Measurements from ENCODE around the gene SMARCB1. TPM values are rescaled to one million over a fixed set of nuclear protein-coding genes. Genes with fewer than 3 reads are reported as not detected.
A peak's percentile ranks its signal among the peaks of the same experiment; 100 is the strongest.
"Not testable (repeated sequence)": the region's sequence is repeated elsewhere in the genome, so short reads cannot be mapped to it uniquely, and the experiment has no call there.

Gene SMARCB1
- total RNA-seq, 1 donor from 2014 or later, result 52.0 TPM

GRCh38 chr22:23862103-23862502 is 75.3 kb downstream of the SMARCB1 start:
- no peaks in the 10 kb centered on the region for H3K27me3 ChIP-seq (ENCODE audit: low read depth)
- H3K36me3 ChIP-seq, result peaks cover 7% of the 10 kb centered on the region
- intact Hi-C loops (cut with micrococcal nuclease), result no loop called here
- H3K4me3 ChIP-seq, result no peak overlapping the region
- DNase-seq, result no peak
- no peak overlapping the region for H3K27ac ChIP-seq (replicated peaks)
- TF ChIP-seq CTCF (IDR thresholded peaks at IDR 0.05; ENCODE audit: borderline replicate concordance), result peak; percentile 58
- peaks cover 38% of the 10 kb centered on the region for H3K4me1 ChIP-seq
- H3K9me3 ChIP-seq (replicated peaks), result no peaks in the 10 kb centered on the region

- DNase-seq; H3K9me3 ChIP-seq (replicated peaks); intact Hi-C loops (cut with micrococcal nuclease); H3K4me3 ChIP-seq; H3K27me3 ChIP-seq (ENCODE audit: low read depth): not testable (repeated sequence)
- H3K4me1 ChIP-seq, result peaks cover 16% of the 10 kb centered on the region
- peaks cover 30% of the 10 kb centered on the region for H3K36me3 ChIP-seq
- peak overlapping the region; percentile 65 for H3K27ac ChIP-seq (replicated peaks)
Observed at GRCh38 chr22:23864499-23865154, 77.9 kb downstream of the SMARCB1 start.

- DNase-seq, result no peak
- Histone ChIP-seq H3K4me1 (peaks cover 16% of the 10 kb centered on the region), H3K4me3 (no peak overlapping the region), H3K27ac (replicated peaks) (no peak overlapping the region), H3K27me3 (ENCODE audit: low read depth) (no peaks in the 10 kb centered on the region), H3K36me3 (peaks cover 38% of the 10 kb centered on the region), H3K9me3 (replicated peaks) (no peaks in the 10 kb centered on the region)
- no peak for TF ChIP-seq CTCF (IDR thresholded peaks at IDR 0.05; ENCODE audit: borderline replicate concordance)
- intact Hi-C loops (cut with micrococcal nuclease), result no loop called here
Observed at GRCh38 chr22:23868580-23868979, 81.8 kb downstream of the SMARCB1 start.

- peaks cover 50% of the 10 kb centered on the region for H3K36me3 ChIP-seq
- no peak for DNase-seq
- no peak for TF ChIP-seq CTCF (IDR thresholded peaks at IDR 0.05; ENCODE audit: borderline replicate concordance)
Observed at GRCh38 chr22:23874871-23875270, 88.1 kb downstream of the SMARCB1 start.

DNA sequence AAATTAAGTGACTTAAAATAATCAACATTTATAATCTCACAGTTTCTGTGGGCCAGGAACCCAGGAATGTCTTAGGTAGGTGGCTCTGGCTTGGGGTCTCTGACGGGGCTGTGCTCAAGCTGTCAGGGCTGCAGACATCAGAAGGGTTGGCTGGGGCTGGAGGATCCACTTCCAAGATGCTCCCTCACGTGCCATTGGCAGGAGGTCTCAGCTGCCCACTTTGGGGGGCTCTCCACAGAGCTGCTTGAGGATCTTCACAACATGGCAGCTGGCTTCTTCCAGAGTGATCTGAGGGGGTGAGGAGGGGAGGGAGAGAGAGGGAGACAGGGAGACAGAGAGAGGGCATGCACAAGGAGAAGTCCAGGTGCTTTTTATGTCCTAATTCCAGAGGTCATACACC is 89.0 kb downstream of the SMARCB1 start:
- no peak for DNase-seq
- intact Hi-C loops (cut with micrococcal nuclease), result no loop called here
- TF ChIP-seq CTCF (IDR thresholded peaks at IDR 0.05; ENCODE audit: borderline replicate concordance), result no peak
- no peak overlapping the region for H3K27ac ChIP-seq (replicated peaks)
- no peak overlapping the region for H3K4me3 ChIP-seq
- H3K9me3 ChIP-seq (replicated peaks), result no peaks in the 10 kb centered on the region
- H3K4me1 ChIP-seq, result peaks cover 13% of the 10 kb centered on the region
- H3K27me3 ChIP-seq (ENCODE audit: low read depth), result no peaks in the 10 kb centered on the region
- H3K36me3 ChIP-seq, result peaks cover 44% of the 10 kb centered on the region

More at GRCh38 chr22:23874871-23875270, 88.1 kb downstream of the SMARCB1 start:
- Histone ChIP-seq H3K27ac (replicated peaks) (no peak overlapping the region), H3K9me3 (replicated peaks) (no peaks in the 10 kb centered on the region), H3K4me1 (peaks cover 13% of the 10 kb centered on the region), H3K4me3 (no peak overlapping the region), H3K27me3 (ENCODE audit: low read depth) (no peaks in the 10 kb centered on the region)
- intact Hi-C loops (cut with micrococcal nuclease), result no loop called here

- Histone ChIP-seq H3K9me3 (replicated peaks) (no peaks in the 10 kb centered on the region), H3K27me3 (ENCODE audit: low read depth) (no peaks in the 10 kb centered on the region), H3K4me3 (no peak overlapping the region), H3K4me1 (peaks cover 13% of the 10 kb centered on the region), H3K36me3 (peaks cover 51% of the 10 kb centered on the region), H3K27ac (replicated peaks) (peak overlapping the region; percentile 65)
- TF ChIP-seq CTCF (IDR thresholded peaks at IDR 0.05; ENCODE audit: borderline replicate concordance), result no peak
- DNase-seq, result no peak
- intact Hi-C loops (cut with micrococcal nuclease), result no loop called here
Observed at GRCh38 chr22:23877566-23877965, 90.8 kb downstream of the SMARCB1 start.

All from left ventricle myocardium inferior (tissue), 1 donor.